ENCODE measurements around the gene MICU2.

DNA sequence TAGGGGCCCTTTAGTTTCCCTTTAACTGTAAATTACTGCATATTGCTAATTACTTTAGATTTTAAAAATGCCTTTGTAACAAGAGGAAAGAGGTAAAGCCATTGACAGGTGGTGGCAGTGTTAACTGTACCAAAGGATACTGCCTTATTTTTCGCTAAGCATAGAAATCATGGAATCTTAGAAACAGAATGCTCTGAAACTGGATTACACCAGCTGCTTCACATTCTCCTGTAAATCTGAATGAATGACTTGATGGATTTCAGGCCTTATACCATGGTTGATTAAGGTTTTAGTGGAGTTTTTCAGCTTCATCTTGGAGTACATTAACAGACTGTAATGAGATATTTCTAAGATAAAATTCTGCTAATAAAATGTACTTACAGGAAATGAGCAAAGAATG lies 25.2 kb downstream of the MICU2 start:
- TF ChIP-seq, protein P1, sequence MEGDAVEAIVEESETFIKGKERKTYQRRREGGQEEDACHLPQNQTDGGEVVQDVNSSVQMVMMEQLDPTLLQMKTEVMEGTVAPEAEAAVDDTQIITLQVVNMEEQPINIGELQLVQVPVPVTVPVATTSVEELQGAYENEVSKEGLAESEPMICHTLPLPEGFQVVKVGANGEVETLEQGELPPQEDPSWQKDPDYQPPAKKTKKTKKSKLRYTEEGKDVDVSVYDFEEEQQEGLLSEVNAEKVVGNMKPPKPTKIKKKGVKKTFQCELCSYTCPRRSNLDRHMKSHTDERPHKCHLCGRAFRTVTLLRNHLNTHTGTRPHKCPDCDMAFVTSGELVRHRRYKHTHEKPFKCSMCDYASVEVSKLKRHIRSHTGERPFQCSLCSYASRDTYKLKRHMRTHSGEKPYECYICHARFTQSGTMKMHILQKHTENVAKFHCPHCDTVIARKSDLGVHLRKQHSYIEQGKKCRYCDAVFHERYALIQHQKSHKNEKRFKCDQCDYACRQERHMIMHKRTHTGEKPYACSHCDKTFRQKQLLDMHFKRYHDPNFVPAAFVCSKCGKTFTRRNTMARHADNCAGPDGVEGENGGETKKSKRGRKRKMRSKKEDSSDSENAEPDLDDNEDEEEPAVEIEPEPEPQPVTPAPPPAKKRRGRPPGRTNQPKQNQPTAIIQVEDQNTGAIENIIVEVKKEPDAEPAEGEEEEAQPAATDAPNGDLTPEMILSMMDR (IDR thresholded peaks at IDR 0.05): no peak
- TF ChIP-seq POLR2A (IDR thresholded peaks at IDR 0.05): no peak
- no peak for TF ChIP-seq POLR2AphosphoS5 (IDR thresholded peaks at IDR 0.05)
